ENCODE data around the gene HS3ST5.

The HS3ST5 gene

GRCh38 chr6:114144887-114145851 is 197.7 kb downstream of the HS3ST5 start:
- no peak for DNase-seq

GRCh38 chr6:114142258-114142657 is 200.6 kb downstream of the HS3ST5 start:
- DNase-seq = no peak

- no peak for DNase-seq
These were observed 202.4 kb downstream of the HS3ST5 start for GRCh38 chr6:114140416-114140815.

GRCh38 chr6:114138577-114139248 is 204.1 kb downstream of the HS3ST5 start:
- DNase-seq = no peak

DNA sequence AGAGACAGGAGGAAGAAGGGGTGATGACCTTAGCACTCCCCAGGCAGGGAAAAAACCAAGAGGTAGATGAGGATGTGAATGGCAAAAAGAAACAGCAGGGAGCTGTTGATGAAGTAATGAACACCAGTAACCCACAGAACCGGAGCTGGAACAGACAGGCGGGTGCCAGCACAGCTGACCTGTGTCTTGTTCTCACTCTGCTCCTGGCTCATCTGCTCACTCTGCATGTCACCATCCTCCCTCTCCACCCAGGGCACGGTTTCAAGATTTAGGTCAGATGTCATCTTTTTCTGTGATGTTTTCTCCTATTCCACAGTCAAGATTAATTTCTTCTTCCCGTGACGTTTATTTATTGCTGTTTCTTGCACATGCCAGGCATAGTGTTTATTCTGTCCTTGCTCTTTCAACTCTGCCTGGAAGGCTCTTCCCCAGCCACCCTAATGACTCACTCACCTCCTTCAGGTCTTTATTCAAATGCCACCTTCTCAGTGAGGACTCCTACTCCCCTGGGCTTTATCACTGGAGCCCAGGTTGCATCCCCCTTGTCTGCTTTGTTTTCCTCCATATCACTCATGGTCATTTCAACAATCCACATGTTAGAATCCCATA is 207.4 kb downstream of the HS3ST5 start:
- no peak for DNase-seq

DNA sequence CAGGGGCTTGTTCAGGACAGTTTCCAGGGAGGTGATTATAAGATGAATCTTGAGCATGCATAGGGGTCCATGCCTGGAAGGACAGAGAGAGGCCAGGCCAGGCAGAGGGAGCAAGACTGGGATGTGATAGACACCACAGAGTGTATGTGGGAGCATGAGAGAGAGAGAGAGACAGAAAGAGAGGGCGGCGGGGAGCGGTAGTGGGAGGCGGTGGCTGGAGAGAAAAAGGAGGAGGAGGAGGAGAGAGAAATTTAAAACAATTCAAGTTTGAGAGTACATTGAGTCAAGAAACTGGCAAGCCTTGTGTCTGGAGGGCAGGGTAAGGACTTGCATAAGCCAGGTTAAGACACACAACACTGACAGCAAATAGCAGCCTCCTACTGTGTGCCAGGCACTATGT is 209.0 kb downstream of the HS3ST5 start:
- no peak for DNase-seq

DNA sequence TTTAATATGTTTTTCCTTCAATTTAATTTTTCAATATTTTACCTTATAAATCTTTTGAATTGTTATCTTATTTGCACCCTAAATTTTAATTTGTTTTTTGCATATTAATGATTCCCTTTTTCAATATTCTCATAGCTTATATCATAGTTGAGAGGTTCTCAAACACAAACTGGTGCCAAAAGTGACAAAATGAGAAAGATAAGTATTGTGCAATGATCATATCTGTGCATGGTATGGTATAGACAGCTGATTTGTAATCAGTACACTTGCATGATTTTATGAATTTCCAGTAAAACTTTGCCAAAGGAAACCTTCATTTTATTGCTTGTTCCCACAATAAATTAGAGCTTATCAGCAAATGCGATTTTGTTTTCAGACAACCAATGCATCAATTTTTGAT is 210.9 kb downstream of the HS3ST5 start:
- DNase-seq = no peak

DNA sequence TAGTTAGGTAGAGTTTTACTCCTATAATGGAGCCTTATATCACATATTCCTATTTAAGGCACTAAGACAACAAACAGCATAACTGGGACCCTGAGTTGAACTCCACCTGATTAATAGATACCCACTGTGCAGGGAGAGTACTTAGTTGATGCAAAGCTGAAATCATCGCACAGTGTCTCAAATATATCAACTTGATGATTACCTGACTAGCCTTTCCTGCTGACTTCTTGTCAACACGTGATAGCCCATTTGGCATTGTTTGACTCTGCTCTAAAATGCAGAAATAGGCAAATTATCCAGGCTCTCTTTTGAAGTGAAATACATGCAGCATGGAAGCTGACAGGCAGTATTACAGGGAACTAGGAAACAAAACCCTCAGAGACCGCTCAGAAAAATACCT is 217.2 kb downstream of the HS3ST5 start:
- DNase-seq = no peak

GRCh38 chr6:114121913-114122662 is 220.7 kb downstream of the HS3ST5 start:
- DNase-seq = no peak

- DNase-seq = no peak
These were observed 223.8 kb downstream of the HS3ST5 start for GRCh38 chr6:114119056-114119455.

DNA sequence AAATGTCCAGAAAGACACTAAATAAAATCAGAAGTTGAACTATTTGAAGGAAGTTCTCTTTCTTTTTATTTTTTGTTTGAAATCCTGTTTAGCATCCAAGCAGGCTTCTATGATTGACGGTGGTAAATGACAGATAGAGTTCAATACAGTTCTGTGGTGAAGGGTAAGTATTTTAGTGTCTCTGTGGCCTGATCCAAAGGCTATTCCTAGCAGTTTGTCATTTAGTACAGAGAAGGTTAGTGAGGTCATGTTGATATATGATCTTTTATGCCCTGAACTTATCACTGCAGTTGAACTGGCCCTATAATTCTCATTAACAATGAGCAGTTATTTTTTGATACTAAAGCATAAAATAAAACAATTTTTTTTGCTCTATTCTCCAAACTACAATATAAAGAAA is 227.2 kb downstream of the HS3ST5 start:
- no peak for DNase-seq

DNA sequence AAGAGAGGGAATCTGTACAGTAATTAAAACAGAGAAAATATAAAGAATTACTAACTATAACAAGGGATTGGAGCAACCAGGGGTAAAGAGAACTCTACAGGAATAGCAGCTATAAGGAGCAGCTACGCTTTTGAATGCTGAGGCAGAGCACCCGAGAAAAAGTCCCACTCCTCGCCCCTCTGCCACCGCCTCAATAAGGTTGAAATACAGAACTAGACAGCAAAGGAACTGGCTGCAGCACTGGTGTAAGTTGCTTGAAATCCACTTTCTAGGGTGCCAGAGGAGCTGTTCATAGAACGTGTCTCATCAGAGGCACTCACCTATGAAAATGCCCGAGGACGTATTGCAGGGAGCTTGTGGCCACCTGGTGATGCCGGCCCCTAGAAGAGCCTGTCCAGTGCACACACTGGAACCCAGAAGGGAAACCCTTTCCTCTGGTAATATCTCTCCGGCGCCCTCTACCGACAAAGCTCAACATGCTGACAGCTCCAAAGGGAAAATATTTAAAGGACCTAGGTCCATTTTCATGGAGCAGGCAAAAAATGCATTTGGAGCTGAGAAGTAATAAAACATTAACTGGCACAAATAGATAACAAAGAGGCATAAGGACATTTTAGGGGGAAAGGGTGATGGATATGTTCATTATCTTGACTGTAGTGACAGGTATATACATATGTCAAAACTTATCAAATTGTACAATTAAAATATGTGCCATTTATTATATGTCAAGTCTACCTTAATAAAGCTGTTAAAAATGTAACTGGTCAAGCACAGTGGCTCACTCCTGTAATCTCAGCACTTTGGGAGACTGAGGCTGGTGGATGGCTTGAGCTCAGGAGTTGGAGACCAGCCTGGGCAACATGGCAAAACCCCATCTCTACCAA is 234.5 kb downstream of the HS3ST5 start:
- peak; percentile 27 for DNase-seq

DNA sequence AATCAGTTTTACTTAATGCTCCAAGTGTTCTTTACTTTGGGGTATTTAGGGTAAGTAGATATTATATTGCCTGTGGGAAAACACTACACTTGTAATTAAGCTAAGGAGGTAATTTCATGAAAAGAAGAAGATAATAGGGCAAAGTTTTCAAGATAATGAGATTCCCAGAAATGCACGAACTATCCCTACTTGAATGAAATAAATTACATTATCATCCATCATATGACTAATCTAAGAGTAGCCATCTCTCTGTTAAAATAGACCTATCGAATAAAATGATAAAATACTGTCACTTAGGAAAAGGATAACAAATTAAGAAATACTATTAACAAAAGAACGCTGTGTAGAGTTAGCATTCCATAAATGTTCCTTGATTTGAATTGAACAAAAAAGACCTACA is 236.8 kb downstream of the HS3ST5 start:
- no peak for DNase-seq

- no peak for DNase-seq
These were observed 241.6 kb downstream of the HS3ST5 start for GRCh38 chr6:114101255-114101654.

DNA sequence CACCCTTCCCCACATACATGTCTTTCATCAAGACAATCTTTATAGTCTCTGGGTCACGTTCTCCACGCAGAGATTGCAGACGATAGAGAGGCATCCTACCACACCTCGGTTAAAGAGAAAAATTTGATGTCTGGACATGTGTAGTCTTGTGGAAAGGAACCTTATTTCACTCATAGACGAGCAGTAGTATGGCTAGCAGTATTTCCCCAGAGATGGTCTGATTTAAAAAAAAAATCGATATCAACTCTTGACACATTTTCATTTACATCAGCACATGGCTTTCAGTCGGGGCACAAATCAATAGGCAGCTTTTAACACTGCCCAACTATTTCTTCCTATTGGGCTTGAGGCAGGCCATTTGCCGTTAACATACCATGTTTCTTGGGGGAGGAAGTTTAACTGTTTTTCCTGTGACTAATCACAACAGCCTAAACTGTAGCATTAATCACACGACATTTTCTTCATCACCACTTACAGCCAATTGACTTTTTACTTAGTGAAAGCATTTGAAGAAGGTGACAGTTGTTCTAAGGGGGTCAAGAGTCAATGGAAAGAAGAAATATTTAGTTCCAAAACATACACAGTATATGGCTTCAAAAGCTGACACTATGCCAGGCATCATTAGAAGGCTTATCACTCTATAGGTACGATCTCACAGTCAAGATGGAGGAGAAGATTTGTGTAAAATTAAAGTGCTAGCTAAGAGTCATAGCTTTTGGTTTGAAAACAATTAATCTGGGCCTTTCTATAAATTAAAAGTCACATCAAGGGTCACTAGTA is 242.4 kb downstream of the HS3ST5 start:
- no peak for DNase-seq

DNA sequence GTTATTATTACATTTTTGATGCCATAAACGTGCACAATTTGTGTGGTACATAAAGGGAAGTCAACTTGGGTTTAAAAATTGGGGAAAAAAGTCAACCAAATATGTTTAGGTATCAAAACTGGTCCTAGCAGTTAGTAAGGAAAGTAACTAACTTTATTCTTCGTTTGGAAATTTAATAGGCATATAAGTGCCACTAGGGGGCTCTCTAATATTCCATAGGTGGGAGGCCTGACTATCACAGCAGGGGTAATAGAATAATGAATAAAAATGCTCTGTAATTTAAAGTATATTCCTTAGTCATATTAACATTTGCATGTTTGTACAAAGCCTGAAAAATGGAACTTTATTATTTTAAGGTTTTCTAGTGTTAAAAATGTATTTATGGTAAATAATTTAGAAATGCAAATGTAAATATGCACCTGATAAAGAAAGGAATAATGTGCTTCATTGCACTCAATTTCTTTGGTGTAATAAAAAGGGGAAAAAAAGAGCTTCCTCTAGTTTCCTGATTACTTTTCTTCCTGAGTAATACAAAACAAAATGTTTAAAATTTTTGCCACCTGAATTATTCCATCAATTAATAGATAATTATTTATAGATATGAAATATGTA is 246.2 kb downstream of the HS3ST5 start:
- DNase-seq = no peak

DNA sequence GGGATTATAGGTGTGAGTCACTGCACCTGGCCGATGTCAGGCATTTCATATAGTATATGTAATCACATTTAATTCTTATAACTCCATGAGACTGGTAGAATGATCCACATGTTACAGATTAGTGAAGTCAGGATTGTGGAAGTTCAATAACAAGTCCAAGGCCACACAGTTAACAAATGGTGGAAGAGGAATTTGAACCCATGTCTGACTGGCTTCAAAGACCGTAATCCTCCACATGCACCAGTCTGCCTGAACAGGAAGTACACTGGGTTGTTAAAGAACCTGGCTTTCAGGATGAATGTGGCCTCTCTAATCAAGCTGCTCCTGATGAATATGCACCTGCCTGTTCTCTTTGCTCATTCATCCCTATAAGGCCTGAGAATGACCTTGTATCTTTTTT is 249.9 kb downstream of the HS3ST5 start:
- DNase-seq = no peak

- DNase-seq = no peak
These were observed 252.2 kb downstream of the HS3ST5 start for GRCh38 chr6:114090626-114091025.

GRCh38 chr6:114087496-114087895 is 255.3 kb downstream of the HS3ST5 start:
- DNase-seq = no peak

DNA sequence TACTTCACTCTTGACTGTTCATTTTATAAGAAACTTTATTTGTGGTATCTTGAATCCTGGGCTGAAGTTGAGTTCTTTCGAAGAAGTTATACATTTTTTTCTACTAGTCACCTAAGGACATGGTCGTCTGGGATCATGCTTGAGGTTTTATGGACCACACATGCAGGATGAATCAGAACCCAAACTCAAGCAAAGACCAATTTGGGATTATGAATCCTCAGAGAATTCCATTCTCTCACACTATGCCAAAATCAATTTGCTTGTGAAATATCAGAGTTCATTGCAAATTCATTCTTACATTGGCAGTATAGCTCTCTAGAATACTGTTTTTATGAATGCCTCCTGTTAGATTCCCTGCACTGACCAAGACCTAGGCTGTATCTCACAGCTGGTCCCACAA is 257.6 kb downstream of the HS3ST5 start:
- DNase-seq = no peak
